ENCODE data around the gene USP12. TPM values are rescaled to one million over a fixed set of nuclear protein-coding genes. Genes with fewer than 3 reads are reported as not detected.

USP12 gene
- total and polyA plus RNA-seq, 2 experiments from 2014 or later = 18.4 to 39.3 TPM

- Histone ChIP-seq H3K36me3 (ENCODE audit: insufficient read depth) (no peaks in the 10 kb centered on the region), H3K27me3 (ENCODE audit: insufficient read depth) (no peaks in the 10 kb centered on the region), H3K9me2 (ENCODE audit: insufficient read depth) (no peaks in the 10 kb centered on the region), H3K4me3 (no peak overlapping the region), H3K79me2 (replicated peaks; ENCODE audit: insufficient read depth) (peaks cover 99% of the 10 kb centered on the region), H3K4me1 (ENCODE audit: insufficient read depth) (peaks cover 54% of the 10 kb centered on the region), H3F3A (replicated peaks; ENCODE audit: low read depth) (no peaks in the 10 kb centered on the region), H2AFZ (no peak overlapping the region), H3K4me2 (0 out of 2 replicates have a peak overlapping the region, but pooled peaks have one; percentile 11), H4K20me1 (replicated peaks; ENCODE audit: insufficient read depth) (peaks cover 14% of the 10 kb centered on the region), H3K27ac (ENCODE audit: low read depth) (no peak overlapping the region; the same call in 1 of the 2 replicates)
- ATAC-seq (peak; percentile 26; the same call in 1 of the 3 replicates), DNase-seq (ENCODE audit: low spot score) (no peak)
- H3K27ac Mint-ChIP-seq = no peak overlapping the region
- H3K27me3 Mint-ChIP-seq (ENCODE audit: insufficient read depth, low read depth, poor library complexity) = no peaks in the 10 kb centered on the region
- no peak overlapping the region for H3K4me3 Mint-ChIP-seq
- H3K36me3 Mint-ChIP-seq (ENCODE audit: low read depth) = peaks cover 31% of the 10 kb centered on the region
- peaks cover 18% of the 10 kb centered on the region for H3K9me3 Mint-ChIP-seq
- TF ChIP-seq EZH2 (IDR thresholded peaks at IDR 0.05; ENCODE audit: low read depth, unreplicated experiment) (no peak), ZNF331 (CRISPR knock-in tag; IDR thresholded peaks at IDR 0.05; ENCODE audit: low read depth) (no peak)
- TF ChIP-seq, protein P1, sequence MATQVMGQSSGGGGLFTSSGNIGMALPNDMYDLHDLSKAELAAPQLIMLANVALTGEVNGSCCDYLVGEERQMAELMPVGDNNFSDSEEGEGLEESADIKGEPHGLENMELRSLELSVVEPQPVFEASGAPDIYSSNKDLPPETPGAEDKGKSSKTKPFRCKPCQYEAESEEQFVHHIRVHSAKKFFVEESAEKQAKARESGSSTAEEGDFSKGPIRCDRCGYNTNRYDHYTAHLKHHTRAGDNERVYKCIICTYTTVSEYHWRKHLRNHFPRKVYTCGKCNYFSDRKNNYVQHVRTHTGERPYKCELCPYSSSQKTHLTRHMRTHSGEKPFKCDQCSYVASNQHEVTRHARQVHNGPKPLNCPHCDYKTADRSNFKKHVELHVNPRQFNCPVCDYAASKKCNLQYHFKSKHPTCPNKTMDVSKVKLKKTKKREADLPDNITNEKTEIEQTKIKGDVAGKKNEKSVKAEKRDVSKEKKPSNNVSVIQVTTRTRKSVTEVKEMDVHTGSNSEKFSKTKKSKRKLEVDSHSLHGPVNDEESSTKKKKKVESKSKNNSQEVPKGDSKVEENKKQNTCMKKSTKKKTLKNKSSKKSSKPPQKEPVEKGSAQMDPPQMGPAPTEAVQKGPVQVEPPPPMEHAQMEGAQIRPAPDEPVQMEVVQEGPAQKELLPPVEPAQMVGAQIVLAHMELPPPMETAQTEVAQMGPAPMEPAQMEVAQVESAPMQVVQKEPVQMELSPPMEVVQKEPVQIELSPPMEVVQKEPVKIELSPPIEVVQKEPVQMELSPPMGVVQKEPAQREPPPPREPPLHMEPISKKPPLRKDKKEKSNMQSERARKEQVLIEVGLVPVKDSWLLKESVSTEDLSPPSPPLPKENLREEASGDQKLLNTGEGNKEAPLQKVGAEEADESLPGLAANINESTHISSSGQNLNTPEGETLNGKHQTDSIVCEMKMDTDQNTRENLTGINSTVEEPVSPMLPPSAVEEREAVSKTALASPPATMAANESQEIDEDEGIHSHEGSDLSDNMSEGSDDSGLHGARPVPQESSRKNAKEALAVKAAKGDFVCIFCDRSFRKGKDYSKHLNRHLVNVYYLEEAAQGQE (IDR thresholded peaks at IDR 0.05; ENCODE audit: unreplicated experiment) = no peak
- TF ChIP-seq, protein P2, sequence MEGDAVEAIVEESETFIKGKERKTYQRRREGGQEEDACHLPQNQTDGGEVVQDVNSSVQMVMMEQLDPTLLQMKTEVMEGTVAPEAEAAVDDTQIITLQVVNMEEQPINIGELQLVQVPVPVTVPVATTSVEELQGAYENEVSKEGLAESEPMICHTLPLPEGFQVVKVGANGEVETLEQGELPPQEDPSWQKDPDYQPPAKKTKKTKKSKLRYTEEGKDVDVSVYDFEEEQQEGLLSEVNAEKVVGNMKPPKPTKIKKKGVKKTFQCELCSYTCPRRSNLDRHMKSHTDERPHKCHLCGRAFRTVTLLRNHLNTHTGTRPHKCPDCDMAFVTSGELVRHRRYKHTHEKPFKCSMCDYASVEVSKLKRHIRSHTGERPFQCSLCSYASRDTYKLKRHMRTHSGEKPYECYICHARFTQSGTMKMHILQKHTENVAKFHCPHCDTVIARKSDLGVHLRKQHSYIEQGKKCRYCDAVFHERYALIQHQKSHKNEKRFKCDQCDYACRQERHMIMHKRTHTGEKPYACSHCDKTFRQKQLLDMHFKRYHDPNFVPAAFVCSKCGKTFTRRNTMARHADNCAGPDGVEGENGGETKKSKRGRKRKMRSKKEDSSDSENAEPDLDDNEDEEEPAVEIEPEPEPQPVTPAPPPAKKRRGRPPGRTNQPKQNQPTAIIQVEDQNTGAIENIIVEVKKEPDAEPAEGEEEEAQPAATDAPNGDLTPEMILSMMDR (conservative IDR thresholded peaks at IDR 0.05; ENCODE audit: low read depth in 2 of 2) = no peak
- H3K4me1 Mint-ChIP-seq = peaks cover 50% of the 10 kb centered on the region
These were observed 53.7 kb downstream of the USP12 start for GRCh38 chr13:27117952-27118351.

GRCh38 chr13:27117158-27117557 lies 54.5 kb downstream of the USP12 start:
- H3K27me3 Mint-ChIP-seq (ENCODE audit: insufficient read depth, low read depth, poor library complexity) = no peaks in the 10 kb centered on the region
- H3K27ac Mint-ChIP-seq = peak overlapping the region; percentile 26; the same call in 1 of the 2 replicates
- H4K20me1 ChIP-seq (replicated peaks; ENCODE audit: insufficient read depth) = peaks cover 14% of the 10 kb centered on the region

More at GRCh38 chr13:27117158-27117557, 54.5 kb downstream of the USP12 start:
- Histone ChIP-seq H3K4me3 (no peak overlapping the region), H2AFZ (no peak overlapping the region), H3K27ac (ENCODE audit: low read depth) (no peak overlapping the region), H3F3A (replicated peaks; ENCODE audit: low read depth) (no peaks in the 10 kb centered on the region), H3K4me1 (ENCODE audit: insufficient read depth) (peaks cover 54% of the 10 kb centered on the region), H3K27me3 (ENCODE audit: insufficient read depth) (no peaks in the 10 kb centered on the region), H3K4me2 (no peak overlapping the region), H3K79me2 (replicated peaks; ENCODE audit: insufficient read depth) (peaks cover 98% of the 10 kb centered on the region), H3K36me3 (ENCODE audit: insufficient read depth) (no peaks in the 10 kb centered on the region), H3K9me2 (ENCODE audit: insufficient read depth) (no peaks in the 10 kb centered on the region)
- H3K36me3 Mint-ChIP-seq (ENCODE audit: low read depth) = peaks cover 23% of the 10 kb centered on the region
- peaks cover 47% of the 10 kb centered on the region for H3K4me1 Mint-ChIP-seq
- ATAC-seq (no peak), DNase-seq (ENCODE audit: low spot score) (no peak)
- peaks cover 10% of the 10 kb centered on the region for H3K9me3 Mint-ChIP-seq
- no peak overlapping the region for H3K4me3 Mint-ChIP-seq
- TF ChIP-seq, protein P2 (conservative IDR thresholded peaks at IDR 0.05; ENCODE audit: low read depth in 2 of 2) = no peak

Measured in GM23338 (cell line).